H1 (cell line): ENCODE data around the gene ST8SIA4. TPM values are rescaled to one million over a fixed set of nuclear protein-coding genes. Genes with fewer than 3 reads are reported as not detected.

Experiments used
- CTCF ChIA-PET: fragments of 300-600 bp; sonication (Branson Sonifier 250); formaldehyde crosslinking; loops from one replicate; lab custom pipeline; 2021; ENCODE audit not compliant: partially characterized antibody; lab: Charles Lee
- POLR2A ChIA-PET: fragments of 300-600 bp; sonication (Branson Sonifier 250); formaldehyde crosslinking; loops from one replicate; lab custom pipeline; 2021; ENCODE audit warnings: inconsistent platforms; ENCODE audit not compliant: partially characterized antibody; lab: Charles Lee
- DNase-seq, 2 experiments: peaks; one replicate each; pipeline versions ENCODE4 v3.0.0 to v3.0.0-alpha.2; 2010 to 2022; ENCODE audit warnings: low spot score in 2 of 2, low read depth in 1 of 2, mixed read lengths in 1 of 2
- FAIRE-seq: peaks from 2 replicates; lab custom pipeline; 2011; peaks lifted over from hg19 to GRCh38; lab: Jason Lieb, UNC
- H2AFZ ChIP-seq: 2 replicates; pipeline ENCODE4 v1.8.1; 2012; ENCODE audit warnings: low read length, inconsistent platforms
- H2AK5ac ChIP-seq: 2 replicates; pipeline ENCODE4 v1.6.1; 2013; ENCODE audit warnings: low read depth, low read length
- H2BK120ac ChIP-seq: replicated peaks from 2 replicates; pipeline ENCODE3; 2013; ENCODE audit warnings: low read depth, low read length, inconsistent platforms
- H2BK12ac ChIP-seq: 2 replicates; pipeline ENCODE4 v1.6.1; 2013; ENCODE audit warnings: low read depth, low read length
- H2BK15ac ChIP-seq: 2 replicates; pipeline ENCODE4 v1.6.1; 2013; ENCODE audit warnings: low read length
- H2BK20ac ChIP-seq: 2 replicates; pipeline ENCODE4 v1.6.1; 2013; ENCODE audit warnings: low read length
- H2BK5ac ChIP-seq: 2 replicates; pipeline ENCODE4 v1.6.1; 2013; ENCODE audit warnings: low read depth, low read length
- H3K14ac ChIP-seq: 2 replicates; pipeline ENCODE4 v1.6.1; 2013; ENCODE audit warnings: inconsistent platforms; ENCODE audit not compliant: insufficient read length
- H3K18ac ChIP-seq: 2 replicates; pipeline ENCODE4 v1.6.1; 2013; ENCODE audit warnings: low read length; ENCODE audit errors: extremely low read depth
- H3K23ac ChIP-seq: 2 replicates; pipeline ENCODE4 v1.6.1; 2013; ENCODE audit warnings: inconsistent platforms; ENCODE audit not compliant: insufficient read length
- H3K23me2 ChIP-seq: 2 replicates; pipeline ENCODE4 v1.6.1; 2013; ENCODE audit warnings: low read depth, low read length
- H3K27ac ChIP-seq: 2 replicates; pipeline ENCODE4 v1.6.1; 2011; ENCODE audit warnings: low read depth, low read length, inconsistent platforms
- H3K27me3 ChIP-seq, 4 experiments: replicated peaks in 1 of 4; 1 replicate in 1 of 4; 2 replicates in 3 of 4; pipeline versions ENCODE4 v1.6.1 to v1.8.1; 2011 to 2013; ENCODE audit warnings: low read length in 3 of 4, mild to moderate bottlenecking in 3 of 4, inconsistent platforms in 2 of 4, mixed read lengths in 2 of 4, moderate library complexity in 1 of 4; ENCODE audit not compliant: control insufficient read depth in 3 of 4, insufficient read depth in 3 of 4; ENCODE audit errors: extremely low read depth in 1 of 4
- H3K36me3 ChIP-seq, 4 experiments: 2 replicates each; pipeline versions ENCODE4 v1.6.1 to v1.8.1; 2011 to 2013; ENCODE audit warnings: mild to moderate bottlenecking in 4 of 4, low read length in 3 of 4, moderate library complexity in 2 of 4, control low read depth in 1 of 4, inconsistent platforms in 1 of 4; ENCODE audit not compliant: insufficient read depth in 4 of 4, control insufficient read depth in 2 of 4
- H3K4ac ChIP-seq: replicated peaks from 2 replicates; pipeline ENCODE3; 2013; ENCODE audit warnings: low read length, low read depth, mixed read lengths, inconsistent platforms; ENCODE audit not compliant: insufficient read length
- H3K4me1 ChIP-seq, 4 experiments: replicated peaks in 1 of 4; 1 replicate in 1 of 4; 2 replicates in 3 of 4; pipeline versions ENCODE4 v1.6.1 to v1.8.1; 2011 to 2013; ENCODE audit warnings: low read length in 3 of 4, inconsistent platforms in 2 of 4, mixed read lengths in 1 of 4; ENCODE audit not compliant: insufficient read depth in 4 of 4, control insufficient read depth in 3 of 4
- H3K4me2 ChIP-seq, 2 experiments: 2 replicates each; pipeline versions ENCODE4 v1.6.1 to v1.8.1; 2011 to 2013; ENCODE audit warnings: low read depth in 2 of 2, low read length in 2 of 2, control low read depth in 1 of 2, inconsistent platforms in 1 of 2, mild to moderate bottlenecking in 1 of 2; ENCODE audit not compliant: insufficient read depth in 1 of 2
- H3K4me3 ChIP-seq, 4 experiments: fragments of 200-600, 300-600 bp in 1 of 4; sonication (generic), shearing (Covaris generic), sonication (Bioruptor Twin) in 1 of 4; 2 replicates each; pipeline versions ENCODE4 v1.5.1 to v1.8.1; 2011 to 2016; ENCODE audit warnings: low read length in 4 of 4, low read depth in 3 of 4, control low read depth in 2 of 4, inconsistent platforms in 2 of 4, mild to moderate bottlenecking in 2 of 4, mixed read lengths in 1 of 4, moderate library complexity in 1 of 4; ENCODE audit not compliant: insufficient read depth in 2 of 4; ENCODE audit errors: extremely low read depth in 1 of 4
- H3K56ac ChIP-seq: replicated peaks from 2 replicates; pipeline ENCODE3; 2013; ENCODE audit warnings: low read depth, mild to moderate bottlenecking, mixed read lengths, low read length, inconsistent platforms; ENCODE audit not compliant: insufficient read length
- H3K79me1 ChIP-seq: 2 replicates; pipeline ENCODE4 v1.6.1; 2013; ENCODE audit warnings: low read depth, low read length, control low read depth
- H3K79me2 ChIP-seq, 2 experiments: 2 replicates each; pipeline versions ENCODE4 v1.6.1 to v1.8.1; 2012 to 2013; ENCODE audit warnings: low read length in 2 of 2, mild to moderate bottlenecking in 2 of 2, inconsistent platforms in 1 of 2; ENCODE audit not compliant: insufficient read depth in 2 of 2, control insufficient read depth in 1 of 2
- H3K9ac ChIP-seq, 4 experiments: replicated peaks in 1 of 4; 1 replicate in 1 of 4; 2 replicates in 3 of 4; pipeline versions ENCODE4 v1.6.1 to v1.8.1; 2011 to 2013; ENCODE audit warnings: low read depth in 3 of 4, low read length in 3 of 4, control low read depth in 2 of 4, mild to moderate bottlenecking in 2 of 4, moderate library complexity in 2 of 4, inconsistent platforms in 1 of 4; ENCODE audit errors: extremely low read depth in 1 of 4
- H3K9me3 ChIP-seq, 2 experiments: 2 replicates each; pipeline versions ENCODE4 v1.6.1 to v1.8.1; 2012 to 2013; ENCODE audit warnings: mild to moderate bottlenecking in 2 of 2, moderate library complexity in 2 of 2, control low read depth in 1 of 2, inconsistent platforms in 1 of 2, low read depth in 1 of 2, low read length in 1 of 2, mixed read lengths in 1 of 2; ENCODE audit not compliant: insufficient read depth in 2 of 2
- H4K20me1 ChIP-seq, 2 experiments: replicated peaks in 1 of 2; 2 replicates each; pipeline versions ENCODE3 to v1.8.1; 2011 to 2013; ENCODE audit warnings: inconsistent platforms in 2 of 2, low read length in 2 of 2, mild to moderate bottlenecking in 1 of 2; ENCODE audit not compliant: insufficient read depth in 2 of 2, control insufficient read depth in 1 of 2
- H4K5ac ChIP-seq: 2 replicates; pipeline ENCODE4 v1.6.1; 2013; ENCODE audit warnings: low read length, low read depth, mixed read lengths, inconsistent platforms; ENCODE audit not compliant: insufficient read length
- H4K8ac ChIP-seq: 2 replicates; pipeline ENCODE4 v1.8.0; 2013; ENCODE audit warnings: mild to moderate bottlenecking, moderate library complexity, low read length, inconsistent platforms; ENCODE audit not compliant: insufficient read depth; ENCODE audit errors: extremely low read depth
- H4K91ac ChIP-seq: replicated peaks from 2 replicates; pipeline ENCODE3; 2013; ENCODE audit warnings: low read length, mixed read lengths, inconsistent platforms; ENCODE audit not compliant: insufficient read length
- CTBP2 ChIP-seq: IDR thresholded peaks from 2 replicates; pipeline ENCODE4 v1.7.0; 2011; ENCODE audit warnings: borderline replicate concordance, mild to moderate bottlenecking, moderate library complexity, mixed read lengths, low read length; ENCODE audit not compliant: insufficient read depth, insufficient read length
- KDM4A ChIP-seq: IDR thresholded peaks from one replicate; pipeline ENCODE4 v1.7.1; 2012; ENCODE audit warnings: low read depth, mild to moderate bottlenecking, moderate library complexity, low read length, inconsistent platforms; ENCODE audit not compliant: severe bottlenecking
- MAFK ChIP-seq: IDR thresholded peaks from 2 replicates; pipeline ENCODE4 v1.6.1; 2012; ENCODE audit warnings: low read depth, mild to moderate bottlenecking, improper control_type of control experiment, low read length
- POU5F1 ChIP-seq: IDR thresholded peaks from 2 replicates; pipeline ENCODE4 v1.6.1; 2011; ENCODE audit warnings: low read depth, mild to moderate bottlenecking, low read length, moderate library complexity
- RAD21 ChIP-seq, 2 experiments: IDR thresholded peaks in 1 of 2; conservative IDR thresholded peaks in 1 of 2; 2 replicates each; pipeline ENCODE4 v1.6.1; 2011; ENCODE audit warnings: low read depth in 2 of 2, low read length in 2 of 2, improper control_type of control experiment in 1 of 2, inconsistent platforms in 1 of 2, mild to moderate bottlenecking in 1 of 2, moderate library complexity in 1 of 2
- SP1 ChIP-seq: IDR thresholded peaks from 2 replicates; pipeline ENCODE4 v1.6.1; 2011; ENCODE audit warnings: low read depth, low read length
- SRF ChIP-seq: IDR thresholded peaks from 2 replicates; pipeline ENCODE4 v1.6.1; 2011; ENCODE audit warnings: mild to moderate bottlenecking, low read depth, low read length, moderate library complexity
- TBP ChIP-seq: IDR thresholded peaks from 2 replicates; pipeline ENCODE4 v1.6.1; 2011; ENCODE audit warnings: low read depth, low read length, improper control_type of control experiment
- YY1 ChIP-seq: IDR thresholded peaks from 2 replicates; pipeline ENCODE4 v1.6.1; 2011; ENCODE audit warnings: low read depth, mild to moderate bottlenecking, low read length
- WGBS, 2 experiments: shearing (Covaris generic) in 1 of 2; methylation state at CpG; one replicate each; pipeline versions ENCODE4 v1.1.6 to v1.1.7; 2013 to 2015; ENCODE audit warnings: low lambda C conversion rate in 2 of 2, mixed read lengths in 2 of 2, inconsistent platforms in 1 of 2, low coverage in 1 of 2, missing lambda C conversion rate in 1 of 2; ENCODE audit not compliant: insufficient replicate concordance in 2 of 2, insufficient coverage in 1 of 2, insufficient read length in 1 of 2; ENCODE audit errors: extremely low coverage in 1 of 2, missing lambda C conversion rate in 1 of 2; 5-methylcytosine and 5-hydroxymethylcytosine counted together
- polyA plus RNA-seq, 7 experiments: library from polyadenylated mRNA; depleted of rRNA in 3 of 7; stranded (reverse) in 5 of 7; unstranded in 2 of 7; fragments of >200 nt in 5 of 7; fragments of 200-250 nt in 2 of 7; gene quantifications; 1 replicate in 5 of 7; 2 replicates in 1 of 7; 4 replicates in 1 of 7; pipeline versions ENCODE4 v1.2.1 to v1.2.3, GENCODE V29; 2011 to 2013; ENCODE audit warnings: missing spikeins in 2 of 7, mixed read lengths in 2 of 7
- total RNA-seq: library from RNA; stranded (reverse); fragmentation: NEBNext Ultra II Directional; extraction: Animal tissue kit (Norgen Biotek cat#: 25700); gene quantifications from 2 replicates; pipeline ENCODE4 v1.2.1, GENCODE V29; 2021
- TF ChIP-seq, protein P1 (sequence below), 3 experiments: IDR thresholded peaks; 1 replicate in 2 of 3; 2 replicates in 1 of 3; pipeline versions ENCODE4 v1.5.1 to v1.6.1; 2011; ENCODE audit warnings: low read length in 3 of 3, mild to moderate bottlenecking in 3 of 3, inconsistent platforms in 2 of 3, low read depth in 1 of 3, moderate library complexity in 1 of 3; ENCODE audit not compliant: insufficient read depth in 1 of 3; ENCODE audit errors: control extremely low read depth in 1 of 3
- TF ChIP-seq, protein P2 (sequence below): IDR thresholded peaks from 2 replicates; pipeline ENCODE4 v1.6.1; 2012; ENCODE audit warnings: inconsistent platforms

The ST8SIA4 gene
- total and polyA plus RNA-seq, 2 of the 8 experiments (the other 6 are each of a cell fraction or from before 2014, with no cell fraction given) = 0.08 to 0.50 TPM

DNA sequence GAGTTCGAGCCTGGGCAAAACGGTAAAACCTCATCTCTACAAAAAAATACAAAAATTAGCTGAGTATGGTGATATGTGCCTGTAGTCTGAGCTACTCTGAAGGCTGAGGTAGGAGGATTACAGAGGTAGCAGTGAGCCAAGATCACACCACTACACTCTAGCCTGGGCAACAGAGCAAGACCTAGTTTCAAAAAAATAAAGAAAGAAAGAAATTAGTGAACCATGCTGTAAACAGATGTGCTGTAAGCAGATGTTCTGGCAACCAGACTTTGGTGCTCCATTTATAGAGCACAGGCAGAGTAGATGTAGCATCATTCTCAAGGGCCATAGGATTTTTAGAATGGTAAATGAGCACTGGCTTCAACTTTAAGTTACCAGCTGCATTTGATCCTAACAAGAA is 115.4 kb downstream of the ST8SIA4 start:
- Histone ChIP-seq H3K79me2 (no peaks in the 10 kb centered on the region), H4K8ac (no peak overlapping the region), H4K20me1 (no peaks in the 10 kb centered on the region), H3K9me3 (peaks cover 0 to 8% of the 10 kb centered on the region in 2 experiments; a peak in 2 of 4 replicates), H3K27me3 (no peaks in the 10 kb centered on the region), H2BK120ac (no peak overlapping the region), H3K14ac (no peak overlapping the region), H3K4ac (no peak overlapping the region), H3K4me3 (no peak overlapping the region), H3K27ac (no peak overlapping the region), H3K4me1 (peaks cover 0 to 8% (median 3%) of the 10 kb centered on the region in 4 experiments; a peak in 4 of 7 replicates), H3K23ac (no peak overlapping the region), H3K23me2 (no peaks in the 10 kb centered on the region), H3K18ac (no peak overlapping the region), H3K4me2 (no peak overlapping the region), H3K56ac (no peak overlapping the region), H3K9ac (no peak overlapping the region), H3K79me1 (no peaks in the 10 kb centered on the region), H2AFZ (no peak overlapping the region), H2BK15ac (no peak overlapping the region), H2BK5ac (no peak overlapping the region), H3K36me3 (no peaks in the 10 kb centered on the region), H2BK12ac (no peak overlapping the region), H2AK5ac (no peak overlapping the region), H4K91ac (no peak overlapping the region), H4K5ac (no peak overlapping the region), H2BK20ac (no peak overlapping the region)
- ChIA-PET CTCF (interaction anchor here (1.5 to 2.6 kb wide), 4 partner anchors 8 to 112 kb away, joined by 5 to 14 read pairs (median 6); no protein-coding TSS in a partner anchor), POLR2A (no interaction called here)
- 100% methylated on average over 2 of the region's 2 CpGs; no CpG with 5 or more reads in 1 of the 2 experiments for WGBS, 2 experiments
- TF ChIP-seq, protein P1, sequence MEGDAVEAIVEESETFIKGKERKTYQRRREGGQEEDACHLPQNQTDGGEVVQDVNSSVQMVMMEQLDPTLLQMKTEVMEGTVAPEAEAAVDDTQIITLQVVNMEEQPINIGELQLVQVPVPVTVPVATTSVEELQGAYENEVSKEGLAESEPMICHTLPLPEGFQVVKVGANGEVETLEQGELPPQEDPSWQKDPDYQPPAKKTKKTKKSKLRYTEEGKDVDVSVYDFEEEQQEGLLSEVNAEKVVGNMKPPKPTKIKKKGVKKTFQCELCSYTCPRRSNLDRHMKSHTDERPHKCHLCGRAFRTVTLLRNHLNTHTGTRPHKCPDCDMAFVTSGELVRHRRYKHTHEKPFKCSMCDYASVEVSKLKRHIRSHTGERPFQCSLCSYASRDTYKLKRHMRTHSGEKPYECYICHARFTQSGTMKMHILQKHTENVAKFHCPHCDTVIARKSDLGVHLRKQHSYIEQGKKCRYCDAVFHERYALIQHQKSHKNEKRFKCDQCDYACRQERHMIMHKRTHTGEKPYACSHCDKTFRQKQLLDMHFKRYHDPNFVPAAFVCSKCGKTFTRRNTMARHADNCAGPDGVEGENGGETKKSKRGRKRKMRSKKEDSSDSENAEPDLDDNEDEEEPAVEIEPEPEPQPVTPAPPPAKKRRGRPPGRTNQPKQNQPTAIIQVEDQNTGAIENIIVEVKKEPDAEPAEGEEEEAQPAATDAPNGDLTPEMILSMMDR (IDR thresholded peaks at IDR 0.05; ENCODE audit: control extremely low read depth in 1 of 3, insufficient read depth in 1 of 3, low read depth in 1 of 3, low read length in 3 of 3) = no peak
- TF ChIP-seq, protein P2, sequence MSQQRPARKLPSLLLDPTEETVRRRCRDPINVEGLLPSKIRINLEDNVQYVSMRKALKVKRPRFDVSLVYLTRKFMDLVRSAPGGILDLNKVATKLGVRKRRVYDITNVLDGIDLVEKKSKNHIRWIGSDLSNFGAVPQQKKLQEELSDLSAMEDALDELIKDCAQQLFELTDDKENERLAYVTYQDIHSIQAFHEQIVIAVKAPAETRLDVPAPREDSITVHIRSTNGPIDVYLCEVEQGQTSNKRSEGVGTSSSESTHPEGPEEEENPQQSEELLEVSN = no peak
- TF ChIP-seq SRF = no peak
- no peak for TF ChIP-seq CTBP2
- TF ChIP-seq RAD21 (IDR thresholded peaks at IDR 0.05 in 1 of 2, conservative IDR thresholded peaks at IDR 0.05 in 1 of 2; ENCODE audit: low read depth in 2 of 2, low read length in 2 of 2) = no peak
- no peak for TF ChIP-seq YY1
- TF ChIP-seq KDM4A = no peak
- no peak for TF ChIP-seq MAFK
- TF ChIP-seq POU5F1 = no peak
- no peak for TF ChIP-seq SP1
- TF ChIP-seq TBP = no peak
- no peak for DNase-seq
- no peak for FAIRE-seq
